ENCODE measurements around the gene PPP4R1.
"Not testable (repeated sequence)": the region's sequence is repeated elsewhere in the genome, so short reads cannot be mapped to it uniquely, and the experiment has no call there.

DNA sequence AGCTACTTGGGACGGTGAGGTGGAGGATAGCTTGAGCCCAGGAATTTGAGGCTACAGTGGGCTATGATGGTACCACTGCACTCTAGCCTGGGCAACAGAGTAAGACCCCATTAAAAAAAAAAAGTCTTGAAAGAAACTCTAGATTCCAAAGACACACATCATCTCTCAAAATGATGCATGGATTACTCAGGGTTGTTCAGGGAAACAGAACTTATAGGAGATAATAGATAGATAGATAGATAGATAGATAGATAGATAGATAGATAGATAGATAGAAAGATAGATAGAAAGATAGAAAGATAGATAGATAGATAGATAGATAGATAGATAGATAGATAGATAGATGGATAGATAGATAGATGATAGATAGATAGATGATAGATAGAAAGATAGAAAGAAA is 26.7 kb upstream of the PPP4R1 start:
- TF ChIP-seq, protein P1, sequence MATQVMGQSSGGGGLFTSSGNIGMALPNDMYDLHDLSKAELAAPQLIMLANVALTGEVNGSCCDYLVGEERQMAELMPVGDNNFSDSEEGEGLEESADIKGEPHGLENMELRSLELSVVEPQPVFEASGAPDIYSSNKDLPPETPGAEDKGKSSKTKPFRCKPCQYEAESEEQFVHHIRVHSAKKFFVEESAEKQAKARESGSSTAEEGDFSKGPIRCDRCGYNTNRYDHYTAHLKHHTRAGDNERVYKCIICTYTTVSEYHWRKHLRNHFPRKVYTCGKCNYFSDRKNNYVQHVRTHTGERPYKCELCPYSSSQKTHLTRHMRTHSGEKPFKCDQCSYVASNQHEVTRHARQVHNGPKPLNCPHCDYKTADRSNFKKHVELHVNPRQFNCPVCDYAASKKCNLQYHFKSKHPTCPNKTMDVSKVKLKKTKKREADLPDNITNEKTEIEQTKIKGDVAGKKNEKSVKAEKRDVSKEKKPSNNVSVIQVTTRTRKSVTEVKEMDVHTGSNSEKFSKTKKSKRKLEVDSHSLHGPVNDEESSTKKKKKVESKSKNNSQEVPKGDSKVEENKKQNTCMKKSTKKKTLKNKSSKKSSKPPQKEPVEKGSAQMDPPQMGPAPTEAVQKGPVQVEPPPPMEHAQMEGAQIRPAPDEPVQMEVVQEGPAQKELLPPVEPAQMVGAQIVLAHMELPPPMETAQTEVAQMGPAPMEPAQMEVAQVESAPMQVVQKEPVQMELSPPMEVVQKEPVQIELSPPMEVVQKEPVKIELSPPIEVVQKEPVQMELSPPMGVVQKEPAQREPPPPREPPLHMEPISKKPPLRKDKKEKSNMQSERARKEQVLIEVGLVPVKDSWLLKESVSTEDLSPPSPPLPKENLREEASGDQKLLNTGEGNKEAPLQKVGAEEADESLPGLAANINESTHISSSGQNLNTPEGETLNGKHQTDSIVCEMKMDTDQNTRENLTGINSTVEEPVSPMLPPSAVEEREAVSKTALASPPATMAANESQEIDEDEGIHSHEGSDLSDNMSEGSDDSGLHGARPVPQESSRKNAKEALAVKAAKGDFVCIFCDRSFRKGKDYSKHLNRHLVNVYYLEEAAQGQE (IDR thresholded peaks at IDR 0.05; ENCODE audit: low read depth): not testable (repeated sequence)
- TF ChIP-seq SRF (IDR thresholded peaks at IDR 0.05; ENCODE audit: low read depth); RAD21 (IDR thresholded peaks at IDR 0.05; ENCODE audit: low read depth); POLR2A (IDR thresholded peaks at IDR 0.05; ENCODE audit: borderline replicate concordance, extremely low read depth, insufficient read depth, insufficient read length); POLR2AphosphoS5 (IDR thresholded peaks at IDR 0.05; ENCODE audit: low read depth, low read length); ZFX (IDR thresholded peaks at IDR 0.05): not testable (repeated sequence)
- TF ChIP-seq, protein P2, sequence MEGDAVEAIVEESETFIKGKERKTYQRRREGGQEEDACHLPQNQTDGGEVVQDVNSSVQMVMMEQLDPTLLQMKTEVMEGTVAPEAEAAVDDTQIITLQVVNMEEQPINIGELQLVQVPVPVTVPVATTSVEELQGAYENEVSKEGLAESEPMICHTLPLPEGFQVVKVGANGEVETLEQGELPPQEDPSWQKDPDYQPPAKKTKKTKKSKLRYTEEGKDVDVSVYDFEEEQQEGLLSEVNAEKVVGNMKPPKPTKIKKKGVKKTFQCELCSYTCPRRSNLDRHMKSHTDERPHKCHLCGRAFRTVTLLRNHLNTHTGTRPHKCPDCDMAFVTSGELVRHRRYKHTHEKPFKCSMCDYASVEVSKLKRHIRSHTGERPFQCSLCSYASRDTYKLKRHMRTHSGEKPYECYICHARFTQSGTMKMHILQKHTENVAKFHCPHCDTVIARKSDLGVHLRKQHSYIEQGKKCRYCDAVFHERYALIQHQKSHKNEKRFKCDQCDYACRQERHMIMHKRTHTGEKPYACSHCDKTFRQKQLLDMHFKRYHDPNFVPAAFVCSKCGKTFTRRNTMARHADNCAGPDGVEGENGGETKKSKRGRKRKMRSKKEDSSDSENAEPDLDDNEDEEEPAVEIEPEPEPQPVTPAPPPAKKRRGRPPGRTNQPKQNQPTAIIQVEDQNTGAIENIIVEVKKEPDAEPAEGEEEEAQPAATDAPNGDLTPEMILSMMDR (IDR thresholded peaks at IDR 0.05 in 2 of 3, conservative IDR thresholded peaks at IDR 0.05 in 1 of 3; ENCODE audit: borderline replicate concordance in 1 of 3, insufficient read depth in 1 of 3, low read depth in 2 of 3, low read length in 2 of 3): not testable (repeated sequence)
- TF ChIP-seq, protein P3, sequence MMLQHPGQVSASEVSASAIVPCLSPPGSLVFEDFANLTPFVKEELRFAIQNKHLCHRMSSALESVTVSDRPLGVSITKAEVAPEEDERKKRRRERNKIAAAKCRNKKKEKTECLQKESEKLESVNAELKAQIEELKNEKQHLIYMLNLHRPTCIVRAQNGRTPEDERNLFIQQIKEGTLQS (IDR thresholded peaks at IDR 0.05): not testable (repeated sequence)

Data from HCT116 (cell line).